Astrocyte (in vitro differentiated cells and primary cell): ENCODE results near the gene PPCS. TPM values are rescaled to one million over a fixed set of nuclear protein-coding genes. Genes with fewer than 3 reads are reported as not detected.

ENCODE experiments used
- DNase-seq: peaks from one replicate; pipeline ENCODE4 v3.0.0-alpha.2; 2010; ENCODE audit warnings: low read depth
- FAIRE-seq: peaks from 2 replicates; lab custom pipeline; 2011; peaks lifted over from hg19 to GRCh38; lab: Jason Lieb, UNC
- H2AFZ ChIP-seq: 2 replicates; pipeline ENCODE4 v1.6.0; 2012; ENCODE audit warnings: low read depth, low read length, inconsistent platforms
- H3K27ac ChIP-seq: 2 replicates; pipeline ENCODE4 v1.5.1; 2011; ENCODE audit warnings: low read depth, low read length, inconsistent platforms
- H3K27me3 ChIP-seq: 2 replicates; pipeline ENCODE4 v1.6.0; 2011; ENCODE audit warnings: low read length, inconsistent platforms; ENCODE audit not compliant: insufficient read depth
- H3K36me3 ChIP-seq: 2 replicates; pipeline ENCODE4 v1.5.1; 2011; ENCODE audit warnings: low read length, inconsistent platforms; ENCODE audit not compliant: insufficient read depth
- H3K4me1 ChIP-seq: 2 replicates; pipeline ENCODE4 v1.5.1; 2011; ENCODE audit warnings: low read length, inconsistent platforms; ENCODE audit not compliant: insufficient read depth
- H3K4me2 ChIP-seq: 2 replicates; pipeline ENCODE4 v1.6.0; 2012; ENCODE audit warnings: low read length, inconsistent platforms
- H3K4me3 ChIP-seq: 2 replicates; pipeline ENCODE4 v1.5.1; 2011; ENCODE audit warnings: low read depth, mild to moderate bottlenecking, low read length, inconsistent platforms; ENCODE audit not compliant: insufficient read depth
- H3K79me2 ChIP-seq: 2 replicates; pipeline ENCODE4 v1.6.0; 2012; ENCODE audit warnings: mild to moderate bottlenecking, low read length, inconsistent platforms; ENCODE audit not compliant: insufficient read depth
- H3K9ac ChIP-seq: 2 replicates; pipeline ENCODE4 v1.6.0; 2012; ENCODE audit warnings: mild to moderate bottlenecking, low read length, inconsistent platforms
- H3K9me3 ChIP-seq: 2 replicates; pipeline ENCODE4 v1.5.1; 2012; ENCODE audit warnings: low read depth, mild to moderate bottlenecking, low read length, inconsistent platforms; ENCODE audit not compliant: insufficient read depth
- H4K20me1 ChIP-seq: 2 replicates; pipeline ENCODE4 v1.6.0; 2012; ENCODE audit warnings: low read length, inconsistent platforms; ENCODE audit not compliant: insufficient read depth
- H3K27ac Mint-ChIP-seq: one replicate; pipeline ENCODE4 v1.8.0; 2021; ENCODE audit warnings: mild to moderate bottlenecking, mixed read lengths; ENCODE audit not compliant: unreplicated experiment
- H3K27me3 Mint-ChIP-seq: one replicate; pipeline ENCODE4 v1.8.0; 2021; ENCODE audit warnings: low read depth, mixed read lengths; ENCODE audit not compliant: unreplicated experiment
- H3K36me3 Mint-ChIP-seq: one replicate; pipeline ENCODE4 v1.8.0; 2021; ENCODE audit warnings: low read depth, mixed read lengths; ENCODE audit not compliant: unreplicated experiment
- H3K4me1 Mint-ChIP-seq: one replicate; pipeline ENCODE4 v1.8.0; 2021; ENCODE audit warnings: low read depth, mixed read lengths; ENCODE audit not compliant: unreplicated experiment
- H3K4me3 Mint-ChIP-seq: one replicate; pipeline ENCODE4 v1.8.0; 2021; ENCODE audit warnings: mild to moderate bottlenecking, moderate library complexity, mixed read lengths; ENCODE audit not compliant: unreplicated experiment
- H3K9me3 Mint-ChIP-seq: one replicate; pipeline ENCODE4 v1.8.0; 2021; ENCODE audit warnings: mild to moderate bottlenecking, mixed read lengths; ENCODE audit not compliant: unreplicated experiment
- CTCF ChIP-seq: IDR thresholded peaks from 2 replicates; pipeline ENCODE4 v1.5.1; 2011; ENCODE audit warnings: low read depth, mild to moderate bottlenecking, inconsistent platforms, low read length, moderate library complexity; ENCODE audit not compliant: insufficient read depth
- EZH2 ChIP-seq: IDR thresholded peaks from 2 replicates; pipeline ENCODE4 v1.6.1; 2012; ENCODE audit warnings: mild to moderate bottlenecking, low read length, inconsistent platforms; ENCODE audit not compliant: insufficient read depth
- total RNA-seq: library from RNA; stranded (reverse); gene quantifications from 2 replicates; pipeline ENCODE4 v1.2.1, GENCODE V29; 2021

Gene PPCS
- total RNA-seq, 1 donor from 2014 or later: 23.4 TPM

GRCh38 chr1:42504535-42505128 lies 48.3 kb downstream of the PPCS start:
- Histone ChIP-seq H3K9me3 (peaks cover 10% of the 10 kb centered on the region), H3K4me3 (no peak overlapping the region)

GRCh38 chr1:42506576-42506975 lies 50.2 kb downstream of the PPCS start:
- Mint-ChIP-seq H3K4me3 (no peak overlapping the region), H3K4me1 (no peaks in the 10 kb centered on the region), H3K36me3 (peaks cover 16% of the 10 kb centered on the region), H3K27me3 (no peaks in the 10 kb centered on the region), H3K27ac (no peak overlapping the region), H3K9me3 (peaks cover 46% of the 10 kb centered on the region)
- Histone ChIP-seq H3K36me3 (no peaks in the 10 kb centered on the region), H3K9me3 (peaks cover 18% of the 10 kb centered on the region), H2AFZ (no peak overlapping the region), H3K4me3 (no peak overlapping the region), H3K9ac (no peak overlapping the region), H3K4me1 (no peaks in the 10 kb centered on the region), H3K4me2 (no peak overlapping the region), H4K20me1 (no peaks in the 10 kb centered on the region), H3K79me2 (no peaks in the 10 kb centered on the region), H3K27me3 (no peaks in the 10 kb centered on the region), H3K27ac (no peak overlapping the region)
- TF ChIP-seq CTCF (no peak), EZH2 (no peak)
- FAIRE-seq (no peak), DNase-seq (no peak)

More at GRCh38 chr1:42504535-42505128, 48.3 kb downstream of the PPCS start:
- peaks cover 20% of the 10 kb centered on the region for H3K36me3 Mint-ChIP-seq
- Histone ChIP-seq H4K20me1 (no peaks in the 10 kb centered on the region), H2AFZ (no peak overlapping the region), H3K9ac (no peak overlapping the region), H3K27ac (no peak overlapping the region), H3K27me3 (no peaks in the 10 kb centered on the region), H3K36me3 (no peaks in the 10 kb centered on the region), H3K79me2 (no peaks in the 10 kb centered on the region), H3K4me1 (no peaks in the 10 kb centered on the region), H3K4me2 (no peak overlapping the region)
- TF ChIP-seq EZH2 (no peak), CTCF (no peak)
- FAIRE-seq: no peak
- no peak overlapping the region for H3K27ac Mint-ChIP-seq
- peaks cover 32% of the 10 kb centered on the region for H3K9me3 Mint-ChIP-seq
- H3K4me3 Mint-ChIP-seq: no peak overlapping the region
- no peaks in the 10 kb centered on the region for H3K4me1 Mint-ChIP-seq
- H3K27me3 Mint-ChIP-seq: no peaks in the 10 kb centered on the region
- DNase-seq: no peak

Other genes starting within 250 kb of the PPCS start
- gene FOXJ3, start 121.3 kb upstream of the PPCS start, total RNA-seq: 39.8 and 41.9 TPM in 2 replicates
- 0.12 and 0.20 TPM in 2 replicates for gene RIMKLA, start 75.8 kb upstream of the PPCS start, total RNA-seq
- gene ZMYND12, start 521 bp upstream of the PPCS start, total RNA-seq: 0.23 TPM in 1 of 2 replicates, not detected in the other
- gene CCDC30, start 6.7 kb downstream of the PPCS start, total RNA-seq: 2.2 and 2.5 TPM in 2 replicates
- 23.5 and 28.5 TPM in 2 replicates for gene PPIH, start 201.9 kb downstream of the PPCS start, total RNA-seq
- 744 and 872 TPM in 2 replicates for gene YBX1, start 225.9 kb downstream of the PPCS start, total RNA-seq